Activated CD8-positive, alpha-beta T cell treated with anti-CD3 and anti-CD28 coated beads for 36 hours (primary cell): Measurements from ENCODE around the gene XPR1. TPM values are rescaled to one million over a fixed set of nuclear protein-coding genes. Genes with fewer than 3 reads are reported as not detected.
A peak's percentile ranks its signal among the peaks of the same experiment; 100 is the strongest.

ENCODE experiments used
- ATAC-seq: fragments of 200-7000 bp; cut with Tn5 transposase; one replicate; pipeline ENCODE4 v1.10.0; 2021; ENCODE audit warnings: mild to moderate bottlenecking, moderate library complexity
- CTCF ChIA-PET: fragments of 350-600 bp; sonication (Branson Sonifier 250); formaldehyde crosslinking; loops from one replicate; lab custom pipeline; 2021; ENCODE audit warnings: antibody characterized with exemption; lab: Charles Lee
- POLR2A ChIA-PET: fragments of 350-600 bp; sonication (Branson Sonifier 250); formaldehyde crosslinking; loops from one replicate; lab custom pipeline; 2021; ENCODE audit warnings: antibody characterized with exemption; lab: Charles Lee
- DNase-seq: peaks from one replicate; pipeline ENCODE4 v3.0.0-alpha.2; 2020
- H3K27ac Mint-ChIP-seq: one replicate; pipeline ENCODE4 v1.8.0; 2021; ENCODE audit warnings: mild to moderate bottlenecking, mixed read lengths
- H3K27me3 Mint-ChIP-seq: one replicate; pipeline ENCODE4 v1.8.0; 2021; ENCODE audit warnings: mixed read lengths
- H3K36me3 Mint-ChIP-seq: one replicate; pipeline ENCODE4 v1.8.0; 2021; ENCODE audit warnings: low read depth, mixed read lengths
- H3K4me1 Mint-ChIP-seq: one replicate; pipeline ENCODE4 v1.8.0; 2021; ENCODE audit warnings: low read depth, mixed read lengths
- H3K4me3 Mint-ChIP-seq: one replicate; pipeline ENCODE4 v1.8.0; 2021; ENCODE audit warnings: mild to moderate bottlenecking, moderate library complexity, mixed read lengths
- H3K9me3 Mint-ChIP-seq: one replicate; pipeline ENCODE4 v1.8.0; 2021; ENCODE audit warnings: mixed read lengths
- CTCF ChIP-seq: fragments of 200-600 bp; IDR thresholded peaks from one replicate; pipeline ENCODE4 v1.8.0; 2022; ENCODE audit warnings: antibody characterized with exemption, mild to moderate bottlenecking
- intact Hi-C: fragments of 100-400 bp; cut with micrococcal nuclease; formaldehyde crosslinking; loops from one replicate; pipeline ENCODE4 v1.10.0; 2022
- total RNA-seq, 2 experiments: library from RNA; stranded (reverse); gene quantifications; one replicate each; pipeline ENCODE4 v1.2.3, GENCODE V29; 2021

Gene XPR1
- total RNA-seq, 2 experiments from 2014 or later, result 12.8 to 14.4 TPM

- intact Hi-C loops, result no loop called here
- DNase-seq (peak; percentile 10), ATAC-seq (no peak)
- peak; percentile 53 for TF ChIP-seq CTCF
- ChIA-PET CTCF (interaction anchor here (1.2 kb wide), 1 partner anchor 13 kb away, joined by 4 read pairs; no protein-coding TSS in a partner anchor), POLR2A (interaction anchor here (0.8 to 1.5 kb wide), 2 partner anchors 10 to 129 kb away, joined by 3 read pairs; no protein-coding TSS in a partner anchor)
- Mint-ChIP-seq H3K27ac (no peak overlapping the region), H3K4me1 (peaks cover 8% of the 10 kb centered on the region), H3K4me3 (no peak overlapping the region), H3K36me3 (peaks cover 2% of the 10 kb centered on the region), H3K9me3 (no peaks in the 10 kb centered on the region), H3K27me3 (no peaks in the 10 kb centered on the region)
Observed at GRCh38 chr1:180778782-180779398, 147.1 kb downstream of the XPR1 start.

GRCh38 chr1:180779584-180779983, 147.8 kb downstream of the XPR1 start:
- Mint-ChIP-seq H3K27me3 (no peaks in the 10 kb centered on the region), H3K4me1 (peaks cover 8% of the 10 kb centered on the region), H3K27ac (no peak overlapping the region), H3K4me3 (no peak overlapping the region), H3K9me3 (no peaks in the 10 kb centered on the region), H3K36me3 (peaks cover 2% of the 10 kb centered on the region)
- no peak for TF ChIP-seq CTCF
- intact Hi-C loops, result no loop called here
- DNase-seq, result no peak
- no peak for ATAC-seq
- POLR2A ChIA-PET, result interaction anchor here (1.5 kb wide), 1 partner anchor 9 kb away, joined by 3 read pairs; no protein-coding TSS in a partner anchor
- CTCF ChIA-PET, result interaction anchor here (1.2 kb wide), 1 partner anchor 13 kb away, joined by 4 read pairs; no protein-coding TSS in a partner anchor

GRCh38 chr1:180781718-180782117, 149.9 kb downstream of the XPR1 start:
- no peak for ATAC-seq
- Mint-ChIP-seq H3K27ac (no peak overlapping the region), H3K4me3 (no peak overlapping the region), H3K36me3 (peaks cover 2% of the 10 kb centered on the region), H3K4me1 (peaks cover 8% of the 10 kb centered on the region), H3K9me3 (no peaks in the 10 kb centered on the region), H3K27me3 (no peaks in the 10 kb centered on the region)
- CTCF ChIA-PET, result no interaction called here
- no peak for DNase-seq
- no peak for TF ChIP-seq CTCF
- intact Hi-C loops, result no loop called here
- POLR2A ChIA-PET, result no interaction called here

GRCh38 chr1:180785291-180785690, 153.5 kb downstream of the XPR1 start:
- CTCF ChIA-PET, result interaction anchor here (1.0 to 1.7 kb wide), 2 partner anchors 139 to 253 kb away, joined by 3 read pairs; no protein-coding TSS in a partner anchor

More at GRCh38 chr1:180785291-180785690, 153.5 kb downstream of the XPR1 start:
- DNase-seq, result no peak
- Mint-ChIP-seq H3K27ac (no peak overlapping the region), H3K4me1 (no peaks in the 10 kb centered on the region), H3K27me3 (no peaks in the 10 kb centered on the region), H3K4me3 (no peak overlapping the region), H3K9me3 (no peaks in the 10 kb centered on the region), H3K36me3 (peaks cover 17% of the 10 kb centered on the region)
- POLR2A ChIA-PET, result no interaction called here
- no peak for TF ChIP-seq CTCF
- no peak for ATAC-seq
- intact Hi-C loops, result no loop called here
